HepG2 (cell line): ENCODE results near the gene AANAT. TPM values are rescaled to one million over a fixed set of nuclear protein-coding genes. Genes with fewer than 3 reads are reported as not detected.
A peak's percentile ranks its signal among the peaks of the same experiment; 100 is the strongest.

Source experiments
- SAP130 ChIP-seq: IDR thresholded peaks from 2 replicates; pipeline ENCODE4 v1.6.1; 2016; ENCODE audit warnings: low read depth
- ZBTB7B ChIP-seq: sonication (generic); formaldehyde crosslinking; IDR thresholded peaks from 2 replicates; pipeline ENCODE4 v1.4.0; 2020; ENCODE audit warnings: missing genetic modification reagents
- polyA plus RNA-seq, 8 experiments: library from polyadenylated mRNA; depleted of rRNA in 3 of 8; stranded (reverse) in 7 of 8; unstranded in 1 of 8; fragments of >200 nt; fragmentation: Illumina TruSeq in 4 of 8; extraction: Trizol in 4 of 8; gene quantifications; 2 replicates each; pipeline versions ENCODE4 v1.2.1 to v1.2.3, GENCODE V29; 2011 to 2016; ENCODE audit warnings: low read depth in 4 of 8, missing spikeins in 1 of 8, mixed read lengths in 1 of 8; ENCODE audit not compliant: insufficient read depth in 1 of 8
- total RNA-seq, 5 experiments: library from RNA; depleted of rRNA; stranded (reverse); fragments of >200 nt; fragmentation: Illumina TruSeq; extraction: Trizol; gene quantifications; 2 replicates each; pipeline ENCODE4 v1.2.3, GENCODE V29; 2016; ENCODE audit warnings: low read depth in 1 of 5
- TF ChIP-seq, protein P1 (sequence below): sonication (generic); formaldehyde crosslinking; IDR thresholded peaks from 2 replicates; pipeline ENCODE4 v1.5.0; 2020; ENCODE audit warnings: missing genetic modification reagents
- TF ChIP-seq, protein P2 (sequence below): sonication (generic); formaldehyde crosslinking; IDR thresholded peaks from 2 replicates; pipeline ENCODE4 v1.5.1; 2020; ENCODE audit warnings: mild to moderate bottlenecking, missing genetic modification reagents, moderate library complexity
- TF ChIP-seq, protein P3 (sequence below): sonication (generic); formaldehyde crosslinking; IDR thresholded peaks from one replicate; pipeline ENCODE4 v1.5.1; 2020; ENCODE audit warnings: mild to moderate bottlenecking, missing genetic modification reagents; ENCODE audit errors: not compliant biosample characterization
- TF ChIP-seq, protein P4 (sequence below): sonication (generic); formaldehyde crosslinking; IDR thresholded peaks from 2 replicates; pipeline ENCODE4 v1.4.0; 2020; ENCODE audit warnings: low read depth, mild to moderate bottlenecking, missing genetic modification reagents
- TF ChIP-seq, protein P5 (sequence below): sonication (generic); formaldehyde crosslinking; IDR thresholded peaks from 2 replicates; pipeline ENCODE4 v1.8.0; 2023; ENCODE audit warnings: mild to moderate bottlenecking, missing genetic modification reagents

AANAT gene
- total and polyA plus RNA-seq, 2 of the 13 experiments (the other 11 are each of a cell fraction or from before 2014, with no cell fraction given): 0.07 TPM; not detected in 1

DNA sequence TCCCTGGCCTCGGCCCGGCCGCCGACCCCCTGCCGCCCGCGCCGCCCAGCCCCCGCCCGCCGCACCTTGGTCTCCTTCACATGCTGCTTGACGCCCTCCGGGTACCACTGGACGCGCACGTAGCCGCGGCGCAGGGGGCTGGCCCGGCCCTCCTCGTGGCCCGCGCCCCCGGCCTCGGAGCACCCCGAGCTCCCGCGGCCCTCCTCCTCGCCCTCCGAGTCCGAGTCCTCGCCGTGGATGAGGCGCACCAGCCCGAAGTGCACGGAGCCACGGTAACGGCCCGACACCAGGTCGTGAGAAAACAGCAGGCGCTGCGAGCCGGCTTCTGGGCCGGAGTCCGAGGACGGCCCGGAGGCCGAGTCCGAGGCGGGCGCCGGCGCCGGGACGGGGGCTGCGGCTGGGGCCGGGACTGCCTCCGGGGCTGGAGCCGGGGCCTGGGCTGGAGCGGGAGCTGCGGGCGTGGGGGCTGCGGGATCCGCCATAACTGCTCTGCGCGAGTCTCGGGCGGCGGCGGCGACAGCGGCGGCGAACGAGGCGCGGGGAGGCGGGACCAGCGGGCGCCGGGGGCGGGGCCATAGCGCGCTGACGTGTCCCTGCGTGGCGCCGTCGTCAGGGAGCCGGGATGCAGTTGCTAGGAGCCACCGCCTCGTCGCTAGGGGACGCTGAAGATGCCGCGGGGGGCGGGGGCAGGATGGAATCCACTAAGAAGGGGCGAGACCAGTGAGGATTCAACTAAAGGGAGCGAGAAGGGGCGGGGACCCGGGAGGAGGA, 14.6 kb upstream of the AANAT start, which contains the start of gene UBE2O (continued):
- TF ChIP-seq, protein P1, sequence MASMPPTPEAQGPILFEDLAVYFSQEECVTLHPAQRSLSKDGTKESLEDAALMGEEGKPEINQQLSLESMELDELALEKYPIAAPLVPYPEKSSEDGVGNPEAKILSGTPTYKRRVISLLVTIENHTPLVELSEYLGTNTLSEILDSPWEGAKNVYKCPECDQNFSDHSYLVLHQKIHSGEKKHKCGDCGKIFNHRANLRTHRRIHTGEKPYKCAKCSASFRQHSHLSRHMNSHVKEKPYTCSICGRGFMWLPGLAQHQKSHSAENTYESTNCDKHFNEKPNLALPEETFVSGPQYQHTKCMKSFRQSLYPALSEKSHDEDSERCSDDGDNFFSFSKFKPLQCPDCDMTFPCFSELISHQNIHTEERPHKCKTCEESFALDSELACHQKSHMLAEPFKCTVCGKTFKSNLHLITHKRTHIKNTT (CRISPR knock-in tag): no peak
- TF ChIP-seq, protein P2, sequence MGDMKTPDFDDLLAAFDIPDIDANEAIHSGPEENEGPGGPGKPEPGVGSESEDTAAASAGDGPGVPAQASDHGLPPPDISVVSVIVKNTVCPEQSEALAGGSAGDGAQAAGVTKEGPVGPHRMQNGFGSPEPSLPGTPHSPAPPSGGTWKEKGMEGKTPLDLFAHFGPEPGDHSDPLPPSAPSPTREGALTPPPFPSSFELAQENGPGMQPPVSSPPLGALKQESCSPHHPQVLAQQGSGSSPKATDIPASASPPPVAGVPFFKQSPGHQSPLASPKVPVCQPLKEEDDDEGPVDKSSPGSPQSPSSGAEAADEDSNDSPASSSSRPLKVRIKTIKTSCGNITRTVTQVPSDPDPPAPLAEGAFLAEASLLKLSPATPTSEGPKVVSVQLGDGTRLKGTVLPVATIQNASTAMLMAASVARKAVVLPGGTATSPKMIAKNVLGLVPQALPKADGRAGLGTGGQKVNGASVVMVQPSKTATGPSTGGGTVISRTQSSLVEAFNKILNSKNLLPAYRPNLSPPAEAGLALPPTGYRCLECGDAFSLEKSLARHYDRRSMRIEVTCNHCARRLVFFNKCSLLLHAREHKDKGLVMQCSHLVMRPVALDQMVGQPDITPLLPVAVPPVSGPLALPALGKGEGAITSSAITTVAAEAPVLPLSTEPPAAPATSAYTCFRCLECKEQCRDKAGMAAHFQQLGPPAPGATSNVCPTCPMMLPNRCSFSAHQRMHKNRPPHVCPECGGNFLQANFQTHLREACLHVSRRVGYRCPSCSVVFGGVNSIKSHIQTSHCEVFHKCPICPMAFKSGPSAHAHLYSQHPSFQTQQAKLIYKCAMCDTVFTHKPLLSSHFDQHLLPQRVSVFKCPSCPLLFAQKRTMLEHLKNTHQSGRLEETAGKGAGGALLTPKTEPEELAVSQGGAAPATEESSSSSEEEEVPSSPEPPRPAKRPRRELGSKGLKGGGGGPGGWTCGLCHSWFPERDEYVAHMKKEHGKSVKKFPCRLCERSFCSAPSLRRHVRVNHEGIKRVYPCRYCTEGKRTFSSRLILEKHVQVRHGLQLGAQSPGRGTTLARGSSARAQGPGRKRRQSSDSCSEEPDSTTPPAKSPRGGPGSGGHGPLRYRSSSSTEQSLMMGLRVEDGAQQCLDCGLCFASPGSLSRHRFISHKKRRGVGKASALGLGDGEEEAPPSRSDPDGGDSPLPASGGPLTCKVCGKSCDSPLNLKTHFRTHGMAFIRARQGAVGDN: peak; percentile 93
- TF ChIP-seq, protein P3, sequence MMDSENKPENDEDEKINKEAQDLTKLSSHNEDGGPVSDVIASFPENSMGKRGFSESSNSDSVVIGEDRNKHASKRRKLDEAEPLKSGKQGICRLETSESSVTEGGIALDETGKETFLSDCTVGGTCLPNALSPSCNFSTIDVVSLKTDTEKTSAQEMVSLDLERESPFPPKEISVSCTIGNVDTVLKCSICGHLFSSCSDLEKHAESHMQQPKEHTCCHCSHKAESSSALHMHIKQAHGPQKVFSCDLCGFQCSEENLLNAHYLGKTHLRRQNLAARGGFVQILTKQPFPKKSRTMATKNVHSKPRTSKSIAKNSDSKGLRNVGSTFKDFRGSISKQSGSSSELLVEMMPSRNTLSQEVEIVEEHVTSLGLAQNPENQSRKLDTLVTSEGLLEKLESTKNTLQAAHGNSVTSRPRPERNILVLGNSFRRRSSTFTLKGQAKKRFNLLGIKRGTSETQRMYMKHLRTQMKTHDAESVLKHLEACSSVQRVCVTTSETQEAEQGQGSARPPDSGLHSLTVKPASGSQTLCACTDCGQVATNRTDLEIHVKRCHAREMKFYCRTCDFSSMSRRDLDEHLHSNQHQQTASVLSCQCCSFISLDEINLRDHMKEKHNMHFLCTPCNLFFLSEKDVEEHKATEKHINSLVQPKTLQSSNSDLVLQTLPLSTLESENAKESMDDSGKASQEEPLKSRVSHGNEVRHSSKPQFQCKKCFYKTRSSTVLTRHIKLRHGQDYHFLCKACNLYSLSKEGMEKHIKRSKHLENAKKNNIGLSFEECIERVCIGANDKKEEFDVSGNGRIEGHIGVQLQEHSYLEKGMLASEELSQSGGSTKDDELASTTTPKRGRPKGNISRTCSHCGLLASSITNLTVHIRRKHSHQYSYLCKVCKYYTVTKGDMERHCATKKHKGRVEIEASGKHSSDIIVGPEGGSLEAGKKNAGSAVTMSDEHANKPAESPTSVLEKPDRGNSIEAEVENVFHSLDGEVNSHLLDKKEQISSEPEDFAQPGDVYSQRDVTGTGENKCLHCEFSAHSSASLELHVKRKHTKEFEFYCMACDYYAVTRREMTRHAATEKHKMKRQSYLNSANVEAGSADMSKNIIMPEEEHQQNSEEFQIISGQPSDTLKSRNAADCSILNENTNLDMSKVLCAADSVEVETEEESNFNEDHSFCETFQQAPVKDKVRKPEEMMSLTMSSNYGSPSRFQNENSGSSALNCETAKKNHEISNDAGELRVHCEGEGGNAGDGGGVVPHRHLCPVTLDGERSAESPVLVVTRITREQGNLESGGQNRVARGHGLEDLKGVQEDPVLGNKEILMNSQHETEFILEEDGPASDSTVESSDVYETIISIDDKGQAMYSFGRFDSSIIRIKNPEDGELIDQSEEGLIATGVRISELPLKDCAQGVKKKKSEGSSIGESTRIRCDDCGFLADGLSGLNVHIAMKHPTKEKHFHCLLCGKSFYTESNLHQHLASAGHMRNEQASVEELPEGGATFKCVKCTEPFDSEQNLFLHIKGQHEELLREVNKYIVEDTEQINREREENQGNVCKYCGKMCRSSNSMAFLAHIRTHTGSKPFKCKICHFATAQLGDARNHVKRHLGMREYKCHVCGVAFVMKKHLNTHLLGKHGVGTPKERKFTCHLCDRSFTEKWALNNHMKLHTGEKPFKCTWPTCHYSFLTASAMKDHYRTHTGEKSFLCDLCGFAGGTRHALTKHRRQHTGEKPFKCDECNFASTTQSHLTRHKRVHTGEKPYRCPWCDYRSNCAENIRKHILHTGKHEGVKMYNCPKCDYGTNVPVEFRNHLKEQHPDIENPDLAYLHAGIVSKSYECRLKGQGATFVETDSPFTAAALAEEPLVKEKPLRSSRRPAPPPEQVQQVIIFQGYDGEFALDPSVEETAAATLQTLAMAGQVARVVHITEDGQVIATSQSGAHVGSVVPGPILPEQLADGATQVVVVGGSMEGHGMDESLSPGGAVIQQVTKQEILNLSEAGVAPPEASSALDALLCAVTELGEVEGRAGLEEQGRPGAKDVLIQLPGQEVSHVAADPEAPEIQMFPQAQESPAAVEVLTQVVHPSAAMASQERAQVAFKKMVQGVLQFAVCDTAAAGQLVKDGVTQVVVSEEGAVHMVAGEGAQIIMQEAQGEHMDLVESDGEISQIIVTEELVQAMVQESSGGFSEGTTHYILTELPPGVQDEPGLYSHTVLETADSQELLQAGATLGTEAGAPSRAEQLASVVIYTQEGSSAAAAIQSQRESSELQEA (CRISPR knock-in tag): peak; percentile 73
- TF ChIP-seq SAP130 (CRISPR knock-in tag): peak; percentile 89
- TF ChIP-seq, protein P4, sequence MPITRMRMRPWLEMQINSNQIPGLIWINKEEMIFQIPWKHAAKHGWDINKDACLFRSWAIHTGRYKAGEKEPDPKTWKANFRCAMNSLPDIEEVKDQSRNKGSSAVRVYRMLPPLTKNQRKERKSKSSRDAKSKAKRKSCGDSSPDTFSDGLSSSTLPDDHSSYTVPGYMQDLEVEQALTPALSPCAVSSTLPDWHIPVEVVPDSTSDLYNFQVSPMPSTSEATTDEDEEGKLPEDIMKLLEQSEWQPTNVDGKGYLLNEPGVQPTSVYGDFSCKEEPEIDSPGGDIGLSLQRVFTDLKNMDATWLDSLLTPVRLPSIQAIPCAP (CRISPR knock-in tag): no peak
- TF ChIP-seq, protein P5, sequence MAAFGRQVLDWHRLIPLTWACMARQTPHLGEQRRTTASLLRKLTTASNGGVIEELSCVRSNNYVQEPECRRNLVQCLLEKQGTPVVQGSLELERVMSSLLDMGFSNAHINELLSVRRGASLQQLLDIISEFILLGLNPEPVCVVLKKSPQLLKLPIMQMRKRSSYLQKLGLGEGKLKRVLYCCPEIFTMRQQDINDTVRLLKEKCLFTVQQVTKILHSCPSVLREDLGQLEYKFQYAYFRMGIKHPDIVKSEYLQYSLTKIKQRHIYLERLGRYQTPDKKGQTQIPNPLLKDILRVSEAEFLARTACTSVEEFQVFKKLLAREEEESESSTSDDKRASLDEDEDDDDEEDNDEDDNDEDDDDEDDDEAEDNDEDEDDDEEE (CRISPR knock-in tag): peak; percentile 97
- TF ChIP-seq ZBTB7B (CRISPR knock-in tag): peak; percentile 21; the same call in 1 of the 2 replicates
